ENCODE data around the gene MACROD2.

- no peak for TF ChIP-seq CTCF (IDR thresholded peaks at IDR 0.05 in 2 of 3, conservative IDR thresholded peaks at IDR 0.05 in 1 of 3; ENCODE audit: borderline replicate concordance in 1 of 3, insufficient read depth in 1 of 3, low read depth in 2 of 3, low read length in 2 of 3)
- no peak for TF ChIP-seq EZH2 (IDR thresholded peaks at IDR 0.05)
- no peak for TF ChIP-seq MAX (IDR thresholded peaks at IDR 0.05)
- TF ChIP-seq YY1 (IDR thresholded peaks at IDR 0.05; ENCODE audit: extremely low read depth, insufficient replicate concordance, low read depth, low read length), result no peak
- no peak for TF ChIP-seq POLR2AphosphoS5 (IDR thresholded peaks at IDR 0.05; ENCODE audit: low read depth, low read length)
- no peak for TF ChIP-seq POLR2A (IDR thresholded peaks at IDR 0.05; ENCODE audit: borderline replicate concordance, extremely low read depth, insufficient read depth, insufficient read length)
- no peak for TF ChIP-seq ZNF274 (IDR thresholded peaks at IDR 0.05; ENCODE audit: low read depth, low read length)
- no peak for TF ChIP-seq SP1 (IDR thresholded peaks at IDR 0.05; ENCODE audit: low read depth)
- TF ChIP-seq TCF7L2 (IDR thresholded peaks at IDR 0.05; ENCODE audit: borderline replicate concordance, extremely low read depth, insufficient read depth, insufficient read length), result no peak
- TF ChIP-seq ELF1 (IDR thresholded peaks at IDR 0.05; ENCODE audit: borderline replicate concordance, low read depth), result no peak
Measured at GRCh38 chr20:15627501-15627903, 1632.2 kb downstream of the MACROD2 start.

Data from HCT116 (cell line).